Fibroblast of lung (primary cell): Measurements from ENCODE around the gene NPFFR1. TPM values are rescaled to one million over a fixed set of nuclear protein-coding genes. Genes with fewer than 3 reads are reported as not detected.
"Not testable (repeated sequence)": the region's sequence is repeated elsewhere in the genome, so short reads cannot be mapped to it uniquely, and the experiment has no call there.

ENCODE experiments used
- DNase-seq, 2 donors: peaks; one replicate each; pipeline versions ENCODE4 v3.0.0 to v3.0.0-alpha.2; 2010; ENCODE audit warnings: low read depth in 2 of 2
- H2AFZ ChIP-seq: 2 replicates; pipeline ENCODE4 v1.5.1; 2012; ENCODE audit warnings: low read length, control low read depth, inconsistent platforms
- H3K27ac ChIP-seq: 2 replicates; pipeline ENCODE4 v1.5.1; 2011; ENCODE audit warnings: low read length, control low read depth; ENCODE audit not compliant: insufficient read depth
- H3K27me3 ChIP-seq: 2 replicates; pipeline ENCODE4 v1.5.1; 2011; ENCODE audit warnings: mild to moderate bottlenecking, low read length; ENCODE audit not compliant: control insufficient read depth, insufficient read depth
- H3K36me3 ChIP-seq: 2 replicates; pipeline ENCODE4 v1.5.1; 2011; ENCODE audit warnings: low read length; ENCODE audit not compliant: control insufficient read depth, insufficient read depth
- H3K4me1 ChIP-seq: 2 replicates; pipeline ENCODE4 v1.5.1; 2011; ENCODE audit warnings: low read length; ENCODE audit not compliant: control insufficient read depth, insufficient read depth; ENCODE audit errors: extremely low read depth
- H3K4me2 ChIP-seq: 2 replicates; pipeline ENCODE4 v1.5.1; 2011; ENCODE audit warnings: low read length, control low read depth; ENCODE audit not compliant: insufficient read depth; ENCODE audit errors: extremely low read depth
- H3K4me3 ChIP-seq, 4 experiments: fragments of 200-600 bp in 1 of 4; sonication (generic) in 1 of 4; replicated peaks in 1 of 4; 2 replicates each; pipeline ENCODE4 v1.5.1; 2011 to 2016; ENCODE audit warnings: low read length in 4 of 4, low read depth in 3 of 4, mild to moderate bottlenecking in 3 of 4, control low read depth in 2 of 4, inconsistent platforms in 1 of 4, mixed read lengths in 1 of 4; ENCODE audit not compliant: insufficient read depth in 1 of 4; ENCODE audit errors: control extremely low read depth in 1 of 4
- H3K79me2 ChIP-seq: 2 replicates; pipeline ENCODE4 v1.5.1; 2012; ENCODE audit warnings: mild to moderate bottlenecking, low read length, inconsistent platforms; ENCODE audit not compliant: control insufficient read depth, insufficient read depth
- H3K9ac ChIP-seq: 2 replicates; pipeline ENCODE4 v1.5.1; 2011; ENCODE audit warnings: mild to moderate bottlenecking, low read length, control low read depth; ENCODE audit not compliant: insufficient read depth
- H3K9me3 ChIP-seq: 2 replicates; pipeline ENCODE4 v1.5.1; 2012; ENCODE audit warnings: low read depth, low read length; ENCODE audit not compliant: control insufficient read depth, insufficient read depth
- H4K20me1 ChIP-seq: 2 replicates; pipeline ENCODE4 v1.5.1; 2011; ENCODE audit warnings: low read length; ENCODE audit not compliant: control insufficient read depth, insufficient read depth; ENCODE audit errors: extremely low read depth
- CTCF ChIP-seq, 2 donors: IDR thresholded peaks in 1 of 2; conservative IDR thresholded peaks in 1 of 2; 1 replicate in 1 of 2; 2 replicates in 1 of 2; pipeline ENCODE4 v1.5.1; 2011 to 2012; ENCODE audit warnings: low read length in 2 of 2, control low read depth in 1 of 2, inconsistent platforms in 1 of 2, low read depth in 1 of 2, mild to moderate bottlenecking in 1 of 2
- EZH2 ChIP-seq: IDR thresholded peaks from 2 replicates; pipeline ENCODE4 v1.5.1; 2012; ENCODE audit warnings: low read length, control low read depth, mild to moderate bottlenecking; ENCODE audit errors: missing control alignments
- polyA plus RNA-seq, 2 donors: library from polyadenylated mRNA; depleted of rRNA in 1 of 2; stranded (reverse) in 1 of 2; unstranded in 1 of 2; fragments of >200 nt; gene quantifications; 2 replicates each; pipeline ENCODE4 v1.2.1, GENCODE V29; 2011 to 2012; ENCODE audit warnings: missing spikeins in 1 of 2
- total RNA-seq: library from RNA; depleted of rRNA; stranded (reverse); fragments of >200 nt; gene quantifications from 2 replicates; pipeline ENCODE4 v1.2.1, GENCODE V29; 2014

The NPFFR1 gene
- total and polyA plus RNA-seq, 2 donors (not counting 1 experiment from before 2014, with no cell fraction given) = not detected

GRCh38 chr10:70250961-70251680, 32.7 kb downstream of the NPFFR1 start:
- no peak for DNase-seq
- no peak overlapping the region for H3K4me2 ChIP-seq
- H3K9me3 ChIP-seq = no peaks in the 10 kb centered on the region
- TF ChIP-seq EZH2 (no peak), CTCF (conservative IDR thresholded peaks at IDR 0.05 in 1 of 2, IDR thresholded peaks at IDR 0.05 in 1 of 2; ENCODE audit: low read depth in 1 of 2, low read length in 2 of 2) (no peak)
- no peak overlapping the region for H3K27ac ChIP-seq
- no peaks in the 10 kb centered on the region for H3K36me3 ChIP-seq
- H2AFZ ChIP-seq = no peak overlapping the region
- H3K9ac ChIP-seq = no peak overlapping the region
- no peaks in the 10 kb centered on the region for H4K20me1 ChIP-seq
- H3K79me2 ChIP-seq = no peaks in the 10 kb centered on the region
- no peak overlapping the region for H3K4me3 ChIP-seq
- H3K27me3 ChIP-seq = peaks cover 48% of the 10 kb centered on the region
- no peaks in the 10 kb centered on the region for H3K4me1 ChIP-seq

GRCh38 chr10:70247360-70247759, 36.4 kb downstream of the NPFFR1 start:
- Histone ChIP-seq H3K27me3 (peaks cover 42% of the 10 kb centered on the region), H4K20me1 (no peaks in the 10 kb centered on the region), H3K4me1 (no peaks in the 10 kb centered on the region), H3K9ac (no peak overlapping the region), H3K79me2 (no peaks in the 10 kb centered on the region), H3K36me3 (no peaks in the 10 kb centered on the region), H2AFZ (no peak overlapping the region), H3K9me3 (no peaks in the 10 kb centered on the region), H3K4me3 (no peak overlapping the region), H3K4me2 (no peak overlapping the region), H3K27ac (no peak overlapping the region)
- DNase-seq = no peak
- TF ChIP-seq CTCF (conservative IDR thresholded peaks at IDR 0.05 in 1 of 2, IDR thresholded peaks at IDR 0.05 in 1 of 2; ENCODE audit: low read depth in 1 of 2, low read length in 2 of 2) = no peak
- no peak for TF ChIP-seq EZH2

- no peaks in the 10 kb centered on the region for H3K9me3 ChIP-seq
- H3K4me2 ChIP-seq = no peak overlapping the region
- no peaks in the 10 kb centered on the region for H3K79me2 ChIP-seq
- no peak overlapping the region for H3K4me3 ChIP-seq
- H3K9ac ChIP-seq = no peak overlapping the region
- no peak overlapping the region for H2AFZ ChIP-seq
- TF ChIP-seq EZH2 = no peak
- TF ChIP-seq CTCF (conservative IDR thresholded peaks at IDR 0.05 in 1 of 2, IDR thresholded peaks at IDR 0.05 in 1 of 2; ENCODE audit: low read depth in 1 of 2, low read length in 2 of 2) = no peak
- H3K4me1 ChIP-seq = no peaks in the 10 kb centered on the region
- no peaks in the 10 kb centered on the region for H4K20me1 ChIP-seq
- no peak overlapping the region for H3K27ac ChIP-seq
- H3K27me3 ChIP-seq = peaks cover 24% of the 10 kb centered on the region
- no peaks in the 10 kb centered on the region for H3K36me3 ChIP-seq
- DNase-seq = no peak
These were observed 42.7 kb downstream of the NPFFR1 start for GRCh38 chr10:70241081-70241480.

- not testable (repeated sequence) for H3K9ac ChIP-seq, H2AFZ ChIP-seq, H4K20me1 ChIP-seq, DNase-seq, H3K4me2 ChIP-seq, H3K27ac ChIP-seq, H3K9me3 ChIP-seq, H3K4me3 ChIP-seq, H3K4me1 ChIP-seq, H3K36me3 ChIP-seq, H3K79me2 ChIP-seq
- H3K27me3 ChIP-seq = peaks cover 13% of the 10 kb centered on the region
These were observed 43.8 kb downstream of the NPFFR1 start for GRCh38 chr10:70239986-70240385.
